ENCODE results near the gene OR9G4. TPM values are rescaled to one million over a fixed set of nuclear protein-coding genes. Genes with fewer than 3 reads are reported as not detected.

Gene OR9G4
- total RNA-seq, result not detected in 2 replicates

GRCh38 chr11:56748597-56748996 lies at the start of gene OR9G4:
Gene OR9G4, minus strand, starts transcription at chr11:56748697. Its CDS starts 4,931 bp downstream, at chr11:56743766.

GRCh38 chr11:56698795-56699194 lies 49.7 kb downstream of the OR9G4 start, which contains the start of gene OR9G1:
Gene OR9G1, plus strand, starts transcription at chr11:56699095. Its CDS starts 1,293 bp downstream, at chr11:56700388.

Other genes with a start within 250 kb of the OR9G4 start
- gene OR5M11, start 205.4 kb downstream of the OR9G4 start, total RNA-seq, result not detected in 2 replicates
- not detected in 2 replicates for gene OR5M10, start 171.0 kb downstream of the OR9G4 start, total RNA-seq
- not detected in 2 replicates for gene OR5M1, start 133.8 kb downstream of the OR9G4 start, total RNA-seq
- gene OR5AP2, start 106.3 kb downstream of the OR9G4 start, total RNA-seq, result not detected in 2 replicates
- not detected in 2 replicates for gene OR5AR1, start 85.0 kb downstream of the OR9G4 start, total RNA-seq
- gene OR9G1, start 49.6 kb downstream of the OR9G4 start, total RNA-seq, result not detected in 2 replicates
- gene OR5AK2, start 240.2 kb upstream of the OR9G4 start, total RNA-seq, result not detected in 2 replicates